NB4 (cell line): Measurements from ENCODE around the gene TLDC2.

Experiments used
- MYC ChIP-seq: IDR thresholded peaks from 2 replicates; pipeline ENCODE4 v1.6.1; 2011; ENCODE audit warnings: low read depth, low read length
- POLR2A ChIP-seq: IDR thresholded peaks from 2 replicates; pipeline ENCODE4 v1.6.1; 2011; ENCODE audit warnings: mild to moderate bottlenecking; ENCODE audit not compliant: insufficient read length; ENCODE audit errors: extremely low read depth
- TF ChIP-seq, protein P1 (sequence below): IDR thresholded peaks from one replicate; pipeline ENCODE4 v1.5.1; 2012; ENCODE audit warnings: low read depth, low read length
- TF ChIP-seq, protein P2 (sequence below): IDR thresholded peaks from 2 replicates; pipeline ENCODE4 v1.6.1; 2011; ENCODE audit warnings: low read depth, low read length

DNA sequence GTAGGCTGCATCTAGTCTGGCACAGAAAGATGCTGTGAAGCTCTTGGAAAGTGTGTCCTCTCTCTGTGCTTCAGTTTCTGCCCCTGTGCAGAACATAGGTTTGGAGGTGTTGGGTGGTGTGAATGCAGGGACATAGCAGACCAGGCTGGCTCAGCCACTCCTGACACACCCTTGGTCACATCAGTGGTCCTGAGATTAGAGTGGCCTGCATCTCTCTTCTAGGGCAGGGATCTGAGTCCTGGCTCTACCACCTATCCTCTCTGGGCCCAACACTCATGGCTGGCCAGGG lies 10.1 kb upstream of the TLDC2 start:
- TF ChIP-seq, protein P1, sequence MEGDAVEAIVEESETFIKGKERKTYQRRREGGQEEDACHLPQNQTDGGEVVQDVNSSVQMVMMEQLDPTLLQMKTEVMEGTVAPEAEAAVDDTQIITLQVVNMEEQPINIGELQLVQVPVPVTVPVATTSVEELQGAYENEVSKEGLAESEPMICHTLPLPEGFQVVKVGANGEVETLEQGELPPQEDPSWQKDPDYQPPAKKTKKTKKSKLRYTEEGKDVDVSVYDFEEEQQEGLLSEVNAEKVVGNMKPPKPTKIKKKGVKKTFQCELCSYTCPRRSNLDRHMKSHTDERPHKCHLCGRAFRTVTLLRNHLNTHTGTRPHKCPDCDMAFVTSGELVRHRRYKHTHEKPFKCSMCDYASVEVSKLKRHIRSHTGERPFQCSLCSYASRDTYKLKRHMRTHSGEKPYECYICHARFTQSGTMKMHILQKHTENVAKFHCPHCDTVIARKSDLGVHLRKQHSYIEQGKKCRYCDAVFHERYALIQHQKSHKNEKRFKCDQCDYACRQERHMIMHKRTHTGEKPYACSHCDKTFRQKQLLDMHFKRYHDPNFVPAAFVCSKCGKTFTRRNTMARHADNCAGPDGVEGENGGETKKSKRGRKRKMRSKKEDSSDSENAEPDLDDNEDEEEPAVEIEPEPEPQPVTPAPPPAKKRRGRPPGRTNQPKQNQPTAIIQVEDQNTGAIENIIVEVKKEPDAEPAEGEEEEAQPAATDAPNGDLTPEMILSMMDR, result no peak
- TF ChIP-seq POLR2A (no peak), MYC (no peak)
- TF ChIP-seq, protein P2, sequence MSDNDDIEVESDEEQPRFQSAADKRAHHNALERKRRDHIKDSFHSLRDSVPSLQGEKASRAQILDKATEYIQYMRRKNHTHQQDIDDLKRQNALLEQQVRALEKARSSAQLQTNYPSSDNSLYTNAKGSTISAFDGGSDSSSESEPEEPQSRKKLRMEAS, result no peak
